Mucosa of rectum (tissue), 2 donors: ENCODE measurements around the gene KSR1.
"Not testable (repeated sequence)": the region's sequence is repeated elsewhere in the genome, so short reads cannot be mapped to it uniquely, and the experiment has no call there.

ENCODE experiments used
- H3K27ac ChIP-seq, 2 donors: one replicate each; pipeline ENCODE4 v1.7.0; 2013; ENCODE audit warnings: inconsistent platforms in 2 of 2, low read depth in 2 of 2, low read length in 2 of 2
- H3K27me3 ChIP-seq, 2 donors: one replicate each; pipeline ENCODE4 v1.7.0; 2013; ENCODE audit warnings: low read length in 2 of 2; ENCODE audit not compliant: control insufficient read depth in 2 of 2, insufficient read depth in 2 of 2
- H3K36me3 ChIP-seq, 2 donors: one replicate each; pipeline ENCODE4 v1.7.0; 2013; ENCODE audit warnings: low read length in 2 of 2; ENCODE audit not compliant: control insufficient read depth in 2 of 2, insufficient read depth in 2 of 2
- H3K4me1 ChIP-seq, 2 donors: one replicate each; pipeline ENCODE4 v1.7.0; 2013; ENCODE audit warnings: low read length in 2 of 2, mild to moderate bottlenecking in 1 of 2; ENCODE audit not compliant: control insufficient read depth in 2 of 2, insufficient read depth in 2 of 2
- H3K4me3 ChIP-seq, 2 donors: one replicate each; pipeline ENCODE4 v1.7.0; 2013; ENCODE audit warnings: low read length in 2 of 2
- H3K9ac ChIP-seq, 2 donors: one replicate each; pipeline ENCODE4 v1.7.0; 2013; ENCODE audit warnings: low read length in 2 of 2, low read depth in 1 of 2, mild to moderate bottlenecking in 1 of 2
- H3K9me3 ChIP-seq, 2 donors: one replicate each; pipeline ENCODE4 v1.7.0; 2013; ENCODE audit warnings: low read length in 2 of 2; ENCODE audit not compliant: control insufficient read depth in 2 of 2
- donor health status: healthy.
- donor health status: Normal muscosa, but diverticular disease.

The KSR1 gene

DNA sequence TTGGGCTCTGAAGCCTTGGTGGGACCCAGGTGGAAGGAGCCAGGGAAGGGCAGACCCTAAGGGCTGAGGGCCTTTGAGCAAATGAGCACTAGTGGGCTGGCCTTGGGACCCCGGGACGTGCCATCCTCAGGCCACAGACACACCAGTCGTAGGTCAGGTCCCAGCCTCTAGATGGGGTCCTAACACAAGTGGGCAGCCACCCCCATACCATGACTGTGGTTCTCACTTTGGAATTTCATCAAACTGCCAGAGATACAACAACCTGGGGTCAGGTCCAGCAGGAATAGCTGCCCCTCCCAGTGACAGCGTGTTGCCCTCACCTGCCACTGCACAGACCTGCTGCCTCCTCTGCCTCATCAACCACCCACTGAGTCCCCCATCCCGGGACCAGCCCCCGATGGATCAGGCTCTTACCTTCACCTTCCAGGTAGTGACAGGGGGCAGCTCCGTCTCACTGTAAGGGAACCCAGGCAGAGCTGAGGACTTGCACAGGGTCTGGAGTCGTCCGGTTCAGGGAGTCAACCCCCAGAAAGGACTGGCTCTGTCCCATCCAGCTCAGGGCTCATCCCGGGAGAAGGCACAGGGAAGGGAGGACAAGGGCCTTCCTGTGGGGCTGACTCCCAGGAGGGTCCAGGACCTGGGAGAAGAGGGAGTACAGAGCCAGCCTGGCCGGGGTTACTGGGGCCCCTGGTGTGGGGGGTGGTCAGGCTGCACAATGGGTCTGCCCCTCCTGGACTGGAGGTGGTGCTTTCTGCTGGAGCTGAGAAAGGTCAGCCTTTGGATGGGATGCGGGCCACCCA, 214.7 kb downstream of the KSR1 start:
- no peaks in the 10 kb centered on the region for H3K27me3 ChIP-seq
- no peaks in the 10 kb centered on the region for H3K4me1 ChIP-seq

DNA sequence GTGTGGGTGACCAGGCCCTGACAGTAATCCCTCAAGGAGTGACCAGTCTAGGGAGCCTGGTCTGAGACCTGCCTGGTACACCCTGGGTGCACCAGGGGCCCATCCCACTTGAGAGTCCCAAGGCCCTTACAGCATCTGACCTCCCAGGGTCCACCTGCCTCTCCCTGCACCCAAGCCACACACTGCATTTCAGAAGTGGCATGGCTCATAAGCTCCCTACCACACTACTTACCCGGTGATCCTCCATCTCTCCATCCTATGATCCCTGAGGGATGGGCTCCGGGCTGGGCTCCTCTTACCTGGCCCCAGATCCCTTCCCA, 215.3 kb downstream of the KSR1 start:
- Histone ChIP-seq H3K27me3 (no peaks in the 10 kb centered on the region), H3K27ac (no peak overlapping the region), H3K4me3 (no peak overlapping the region), H3K36me3 (no peaks in the 10 kb centered on the region), H3K9me3 (no peaks in the 10 kb centered on the region), H3K9ac (no peak overlapping the region), H3K4me1 (no peaks in the 10 kb centered on the region)

More for the DNA sequence above, 214.7 kb downstream of the KSR1 start:
- Histone ChIP-seq H3K9ac (no peak overlapping the region), H3K36me3 (no peaks in the 10 kb centered on the region), H3K27ac (no peak overlapping the region), H3K4me3 (no peak overlapping the region), H3K9me3 (no peaks in the 10 kb centered on the region)

DNA sequence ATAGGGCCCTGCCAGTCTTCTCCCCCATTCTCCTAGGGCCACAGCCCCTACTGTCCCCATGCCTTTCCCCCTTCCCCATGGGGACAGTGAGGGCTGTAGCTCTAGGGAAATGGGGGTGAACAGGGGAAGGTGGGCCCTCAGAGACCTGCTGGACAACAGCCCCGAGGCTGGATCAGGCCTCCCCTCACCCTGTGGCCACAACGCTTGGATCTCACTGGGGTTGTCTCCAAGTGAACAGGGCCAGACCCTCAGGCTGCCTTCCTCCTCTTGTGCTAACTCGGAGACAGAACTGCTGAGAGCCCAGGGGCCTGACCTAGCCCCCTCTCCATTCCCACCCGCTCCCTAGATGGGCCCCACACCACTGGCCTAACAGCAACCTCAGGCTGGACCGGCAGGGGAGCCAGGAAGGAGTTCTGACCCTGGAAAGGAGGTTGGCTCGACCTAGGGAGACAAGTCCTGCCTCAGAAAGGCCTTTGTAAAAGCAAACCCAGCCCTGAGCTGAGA, 215.8 kb downstream of the KSR1 start:
- H3K36me3 ChIP-seq, H3K27me3 ChIP-seq, H3K4me3 ChIP-seq, H3K9ac ChIP-seq, H3K27ac ChIP-seq, H3K4me1 ChIP-seq, H3K9me3 ChIP-seq: not testable (repeated sequence)

GRCh38 chr17:27674335-27674734, 218.1 kb downstream of the KSR1 start:
- H3K36me3 ChIP-seq = no peaks in the 10 kb centered on the region
- no peak overlapping the region for H3K4me3 ChIP-seq
- no peak overlapping the region for H3K27ac ChIP-seq
- H3K27me3 ChIP-seq = no peaks in the 10 kb centered on the region
- no peaks in the 10 kb centered on the region for H3K9me3 ChIP-seq
- H3K9ac ChIP-seq = no peak overlapping the region
- H3K4me1 ChIP-seq = no peaks in the 10 kb centered on the region
